SK-N-SH (cell line): ENCODE measurements around the gene STAT5B.

Source experiments
- CTCF ChIP-seq: fragments of 200-600 bp; sonication (generic); IDR thresholded peaks from 2 replicates; pipeline ENCODE4 v1.6.1; 2017; ENCODE audit warnings: antibody characterized with exemption, mild to moderate bottlenecking, moderate library complexity
- POLR2AphosphoS5 ChIP-seq: IDR thresholded peaks from 2 replicates; pipeline ENCODE4 v1.6.1; 2012; ENCODE audit warnings: low read depth, low read length
- TCF12 ChIP-seq: IDR thresholded peaks from 2 replicates; pipeline ENCODE4 v1.4.0; 2012

- TF ChIP-seq TCF12 (no peak), POLR2AphosphoS5 (no peak), CTCF (no peak)
These were observed 6.4 kb upstream of the STAT5B start for GRCh38 chr17:42282478-42283080.
